Liver (tissue), 9 donors: Measurements from ENCODE around the gene HIBADH. TPM values are rescaled to one million over a fixed set of nuclear protein-coding genes. Genes with fewer than 3 reads are reported as not detected.
A peak's percentile ranks its signal among the peaks of the same experiment; 100 is the strongest.

Experiments used
- DNase-seq: peaks from one replicate; pipeline ENCODE4 v3.0.0-alpha.2; 2017; ENCODE audit warnings: low spot score
- H3K27ac ChIP-seq, 2 donors: one replicate each; pipeline ENCODE4 v1.7.0; 2013; ENCODE audit warnings: inconsistent platforms in 2 of 2, low read length in 2 of 2, control low read depth in 1 of 2, low read depth in 1 of 2, mild to moderate bottlenecking in 1 of 2
- H3K27me3 ChIP-seq, 4 donors: one replicate each; pipeline versions ENCODE4 v1.6.1 to v1.7.0; 2013; ENCODE audit warnings: low read length in 3 of 4, inconsistent platforms in 1 of 4, mild to moderate bottlenecking in 1 of 4, moderate library complexity in 1 of 4; ENCODE audit not compliant: control insufficient read depth in 4 of 4, insufficient read depth in 4 of 4
- H3K36me3 ChIP-seq, 4 donors: one replicate each; pipeline versions ENCODE4 v1.6.1 to v1.7.0; 2013; ENCODE audit warnings: low read length in 3 of 4, mild to moderate bottlenecking in 3 of 4, low read depth in 1 of 4, moderate library complexity in 1 of 4; ENCODE audit not compliant: control insufficient read depth in 4 of 4, insufficient read depth in 3 of 4
- H3K4me1 ChIP-seq, 4 donors: one replicate each; pipeline versions ENCODE4 v1.6.1 to v1.7.0; 2013; ENCODE audit warnings: low read length in 3 of 4, mild to moderate bottlenecking in 3 of 4, moderate library complexity in 1 of 4; ENCODE audit not compliant: control insufficient read depth in 4 of 4, insufficient read depth in 4 of 4
- H3K4me3 ChIP-seq, 3 donors: one replicate each; pipeline versions ENCODE4 v1.6.1 to v1.7.0; 2013; ENCODE audit warnings: low read length in 3 of 3, control low read depth in 1 of 3, low read depth in 1 of 3, mild to moderate bottlenecking in 1 of 3
- H3K9ac ChIP-seq, 2 donors: one replicate each; pipeline ENCODE4 v1.7.0; 2013; ENCODE audit warnings: low read length in 2 of 2, mild to moderate bottlenecking in 2 of 2, moderate library complexity in 2 of 2, control low read depth in 1 of 2, low read depth in 1 of 2
- H3K9me3 ChIP-seq, 4 donors: one replicate each; pipeline versions ENCODE4 v1.6.1 to v1.7.0; 2013; ENCODE audit warnings: low read length in 3 of 4; ENCODE audit not compliant: control insufficient read depth in 4 of 4
- ATF3 ChIP-seq: IDR thresholded peaks from 2 replicates; pipeline ENCODE4 v1.6.1; 2016; ENCODE audit warnings: antibody characterized with exemption
- EGR1 ChIP-seq, 2 donors: IDR thresholded peaks; 2 replicates each; pipeline ENCODE4 v1.6.1; 2016 to 2018; ENCODE audit warnings: antibody characterized with exemption in 2 of 2, low read depth in 2 of 2
- FOXA1 ChIP-seq: IDR thresholded peaks from 2 replicates; pipeline ENCODE4 v1.6.1; 2016; ENCODE audit warnings: antibody characterized with exemption
- FOXA2 ChIP-seq: IDR thresholded peaks from 2 replicates; pipeline ENCODE4 v1.6.1; 2016; ENCODE audit warnings: antibody characterized with exemption
- HNF4A ChIP-seq, 2 donors: conservative IDR thresholded peaks; 2 replicates each; pipeline ENCODE4 v1.6.1; 2016; ENCODE audit warnings: antibody characterized with exemption in 2 of 2, mild to moderate bottlenecking in 2 of 2
- MAX ChIP-seq: IDR thresholded peaks from 2 replicates; pipeline ENCODE4 v1.6.1; 2016; ENCODE audit warnings: antibody characterized with exemption
- RAD21 ChIP-seq, 2 donors: IDR thresholded peaks; 2 replicates each; pipeline ENCODE4 v1.6.1; 2016; ENCODE audit warnings: antibody characterized with exemption in 2 of 2, mild to moderate bottlenecking in 2 of 2
- REST ChIP-seq: IDR thresholded peaks from 2 replicates; pipeline ENCODE4 v1.6.1; 2016; ENCODE audit warnings: antibody characterized with exemption, mild to moderate bottlenecking
- RXRA ChIP-seq, 2 donors: IDR thresholded peaks; 2 replicates each; pipeline ENCODE4 v1.6.1; 2017 to 2018; ENCODE audit warnings: antibody characterized with exemption in 2 of 2, mild to moderate bottlenecking in 1 of 2
- SP1 ChIP-seq: IDR thresholded peaks from 2 replicates; pipeline ENCODE4 v1.6.1; 2018; ENCODE audit warnings: antibody characterized with exemption, mild to moderate bottlenecking
- TAF1 ChIP-seq: conservative IDR thresholded peaks from 2 replicates; pipeline ENCODE4 v1.6.1; 2016; ENCODE audit warnings: antibody characterized with exemption, mild to moderate bottlenecking
- YY1 ChIP-seq: IDR thresholded peaks from 2 replicates; pipeline ENCODE4 v1.6.1; 2016; ENCODE audit warnings: antibody characterized with exemption, mild to moderate bottlenecking
- ZBTB33 ChIP-seq: IDR thresholded peaks from 2 replicates; pipeline ENCODE4 v1.6.1; 2016; ENCODE audit warnings: antibody characterized with exemption
- WGBS: extraction: QIAGEN DNeasy Blood & Tissue Kit; methylation state at CpG from one replicate; pipeline ENCODE4 v1.1.7; 2013; 5-methylcytosine and 5-hydroxymethylcytosine counted together
- polyA plus RNA-seq, 2 donors: library from polyadenylated mRNA; stranded (reverse) in 1 of 2; unstranded in 1 of 2; fragments of 200-250 nt in 1 of 2; fragments of >200 nt in 1 of 2; fragmentation: Nextera tagmentation in 1 of 2; extraction: Ambion mirVana in 1 of 2; gene quantifications; one replicate each; pipeline versions ENCODE4 v1.2.1 to v1.2.3, GENCODE V29; 2013 to 2015
- total RNA-seq, 2 donors: library from RNA; depleted of rRNA; stranded (reverse); fragments of >200 nt; gene quantifications; one replicate each; pipeline ENCODE4 v1.2.3, GENCODE V29; 2014
- donor health status: healthy.
- donor health status: healthy.
- donor health status: healthy.
- donor health status: healthy.
- donor health status: healthy.

The HIBADH gene
- total and polyA plus RNA-seq, 4 donors, result 27.7 to 78.9 (median 58.2) TPM

GRCh38 chr7:27608776-27609495, 53.7 kb downstream of the HIBADH start:
- DNase-seq, result no peak
- H3K4me1 ChIP-seq, result peaks cover 0 to 36% (median 27%) of the 10 kb centered on the region in 4 donors
- TF ChIP-seq SP1 (no peak), TAF1 (no peak), ATF3 (no peak), RAD21 (IDR thresholded peaks at IDR 0.05) (no peak), FOXA1 (no peak), REST (no peak), ZBTB33 (no peak), MAX (no peak), EGR1 (IDR thresholded peaks at IDR 0.05; ENCODE audit: low read depth in 2 of 2) (no peak), FOXA2 (no peak), RXRA (IDR thresholded peaks at IDR 0.05) (no peak)
- H3K27ac ChIP-seq, result no peak overlapping the region
- H3K36me3 ChIP-seq, result peaks cover 0 to 2% (median 0%) of the 10 kb centered on the region in 4 donors
- no peak overlapping the region for H3K4me3 ChIP-seq
- WGBS, result 94% methylated on average over 1 of the region's 1 CpG
- H3K27me3 ChIP-seq, result no peaks in the 10 kb centered on the region
- no peaks in the 10 kb centered on the region for H3K9me3 ChIP-seq
- H3K9ac ChIP-seq, result no peak overlapping the region

GRCh38 chr7:27607210-27607606, 55.5 kb downstream of the HIBADH start:
- WGBS, result 45% methylated on average over 11 of the region's 11 CpGs
- Histone ChIP-seq H3K4me1 (peaks cover 0 to 43% (median 36%) of the 10 kb centered on the region in 4 donors), H3K36me3 (no peaks in the 10 kb centered on the region), H3K9ac (no peak overlapping the region), H3K27me3 (no peaks in the 10 kb centered on the region), H3K9me3 (no peaks in the 10 kb centered on the region), H3K27ac (peak overlapping the region; percentile 79 to 83), H3K4me3 (peak overlapping the region; percentile 13 to 23 (median 22))
- no peak for DNase-seq
- TF ChIP-seq YY1 (no peak), HNF4A (conservative IDR thresholded peaks at IDR 0.05) (peak in 1 of 2 donors; percentile 0)
